Measurements from ENCODE around the gene PHF23. TPM values are rescaled to one million over a fixed set of nuclear protein-coding genes. Genes with fewer than 3 reads are reported as not detected.
A peak's percentile ranks its signal among the peaks of the same experiment; 100 is the strongest.

The PHF23 gene
- total RNA-seq, 1 experiment from 2014 or later, result 45.8 TPM

GRCh38 chr17:7252176-7253043 is 13.2 kb upstream of the PHF23 start, which contains the start of gene ELP5 (continued):
- TF ChIP-seq CREM (CRISPR knock-in tag; IDR thresholded peaks at IDR 0.05) (peak; percentile 94), FOXJ3 (CRISPR knock-in tag; IDR thresholded peaks at IDR 0.05; ENCODE audit: borderline replicate concordance) (no peak), STAT6 (CRISPR knock-in tag; conservative IDR thresholded peaks at IDR 0.05; ENCODE audit: low read depth) (no peak), HMGA2 (CRISPR knock-in tag; IDR thresholded peaks at IDR 0.05) (no peak), ZNF138 (CRISPR knock-in tag; conservative IDR thresholded peaks at IDR 0.05) (no peak), RORB (CRISPR knock-in tag; IDR thresholded peaks at IDR 0.05) (no peak), ZNF423 (CRISPR knock-in tag; IDR thresholded peaks at IDR 0.05) (no peak), E2F1 (CRISPR knock-in tag; IDR thresholded peaks at IDR 0.05) (no peak), ARID4B (CRISPR knock-in tag; IDR thresholded peaks at IDR 0.05; ENCODE audit: borderline replicate concordance) (peak; percentile 78; the same call in 1 of the 2 replicates), OVOL2 (CRISPR knock-in tag; IDR thresholded peaks at IDR 0.05; ENCODE audit: borderline replicate concordance) (no peak), ZNF121 (CRISPR knock-in tag; IDR thresholded peaks at IDR 0.05) (no peak), NFYB (CRISPR knock-in tag; conservative IDR thresholded peaks at IDR 0.05; ENCODE audit: low read depth) (no peak), CREB1 (CRISPR knock-in tag; IDR thresholded peaks at IDR 0.05) (peak; percentile 87)

GRCh38 chr17:7251661-7252175 is 12.5 kb upstream of the PHF23 start, which contains the start of gene CTDNEP1:
Gene CTDNEP1 (minus strand): TSS chr17:7251734. CDS start chr17:7251296, 438 bp downstream.
- Mint-ChIP-seq H3K36me3 (peaks cover 33% of the 10 kb centered on the region), H3K9me3 (no peaks in the 10 kb centered on the region), H3K27ac (peak within 1 kb of the TSS; percentile 100), H3K4me3 (peak within 1 kb of the TSS; percentile 92), H3K4me1 (peaks cover 29% of the 10 kb centered on the region), H3K27me3 (ENCODE audit: low read depth) (no peaks in the 10 kb centered on the region)
- ChIA-PET CTCF (interaction anchor here (1.2 kb wide), 2 partner anchors 57 to 309 kb away, joined by 3 to 6 read pairs; no protein-coding TSS in a partner anchor), POLR2A (interaction anchor here (0.6 to 1.4 kb wide), 4 partner anchors 9 to 31 kb away, joined by 3 to 8 read pairs (median 5); partner anchors contain the start of genes ACADVL, CLDN7, GABARAP and PHF23)
- no peak for TF ChIP-seq ZNF532 (CRISPR knock-in tag; IDR thresholded peaks at IDR 0.05; ENCODE audit: borderline replicate concordance)
- TF ChIP-seq SP1 (CRISPR knock-in tag; conservative IDR thresholded peaks at IDR 0.05), result peak; percentile 12; the same call in 1 of the 2 replicates
- DNase-seq (ENCODE audit: low spot score), result peak; percentile 97
- ATAC-seq, result peak; percentile 89
